ENCODE measurements around the gene SPATA20. TPM values are rescaled to one million over a fixed set of nuclear protein-coding genes. Genes with fewer than 3 reads are reported as not detected.

Gene SPATA20
- total RNA-seq, 2 experiments from 2014 or later = 10.2 to 10.3 TPM

- Histone ChIP-seq H3K4me1 (ENCODE audit: insufficient read depth, low read length) (peaks cover 28% of the 10 kb centered on the region), H3K36me3 (ENCODE audit: insufficient read depth, low read length) (no peaks in the 10 kb centered on the region), H3K27ac (ENCODE audit: low read depth in 1 of 2, low read length in 2 of 2) (no peak overlapping the region), H3K4me3 (ENCODE audit: low read length) (peak overlapping the region; percentile 65), H3K27me3 (ENCODE audit: control insufficient read depth in 1 of 2, insufficient read depth in 2 of 2, low read length in 2 of 2) (no peaks in the 10 kb centered on the region), H3K9me3 (ENCODE audit: control insufficient read depth in 1 of 2, insufficient read depth in 1 of 2, low read length in 2 of 2) (no peaks in the 10 kb centered on the region)
- CTCF ChIA-PET = interaction anchor here (0.6 to 2.4 kb wide), 4 partner anchors 21 to 311 kb away, joined by 3 to 10 read pairs (median 4); no protein-coding TSS in a partner anchor
- Mint-ChIP-seq H3K27me3 (peaks cover 6% of the 10 kb centered on the region), H3K4me1 (ENCODE audit: low read depth) (peaks cover 22% of the 10 kb centered on the region), H3K9me3 (no peaks in the 10 kb centered on the region), H3K36me3 (ENCODE audit: low read depth) (no peaks in the 10 kb centered on the region), H3K27ac (no peak overlapping the region), H3K4me3 (peak overlapping the region; percentile 78)
- POLR2A ChIA-PET = interaction anchor here (0.6 to 1.6 kb wide), 5 partner anchors 10 to 238 kb away, joined by 3 to 19 read pairs (median 3); partner anchors contain the start of genes CACNA1G, EPN3, LRRC59 and LUC7L3
- ATAC-seq (ENCODE audit: poor library complexity) = peak; percentile 84
- peak; percentile 61 to 91 (median 79) for DNase-seq
- TF ChIP-seq, protein P1, sequence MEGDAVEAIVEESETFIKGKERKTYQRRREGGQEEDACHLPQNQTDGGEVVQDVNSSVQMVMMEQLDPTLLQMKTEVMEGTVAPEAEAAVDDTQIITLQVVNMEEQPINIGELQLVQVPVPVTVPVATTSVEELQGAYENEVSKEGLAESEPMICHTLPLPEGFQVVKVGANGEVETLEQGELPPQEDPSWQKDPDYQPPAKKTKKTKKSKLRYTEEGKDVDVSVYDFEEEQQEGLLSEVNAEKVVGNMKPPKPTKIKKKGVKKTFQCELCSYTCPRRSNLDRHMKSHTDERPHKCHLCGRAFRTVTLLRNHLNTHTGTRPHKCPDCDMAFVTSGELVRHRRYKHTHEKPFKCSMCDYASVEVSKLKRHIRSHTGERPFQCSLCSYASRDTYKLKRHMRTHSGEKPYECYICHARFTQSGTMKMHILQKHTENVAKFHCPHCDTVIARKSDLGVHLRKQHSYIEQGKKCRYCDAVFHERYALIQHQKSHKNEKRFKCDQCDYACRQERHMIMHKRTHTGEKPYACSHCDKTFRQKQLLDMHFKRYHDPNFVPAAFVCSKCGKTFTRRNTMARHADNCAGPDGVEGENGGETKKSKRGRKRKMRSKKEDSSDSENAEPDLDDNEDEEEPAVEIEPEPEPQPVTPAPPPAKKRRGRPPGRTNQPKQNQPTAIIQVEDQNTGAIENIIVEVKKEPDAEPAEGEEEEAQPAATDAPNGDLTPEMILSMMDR (IDR thresholded peaks at IDR 0.05) = peak; percentile 21
- intact Hi-C loops (cut with DNase I, micrococcal nuclease) = loop anchor here in 1 of 2 experiments (10.0 kb wide), 1 partner anchor 57 kb away; no protein-coding TSS in a partner anchor
Observed at GRCh38 chr17:50541716-50542688, 5.0 kb upstream of the SPATA20 start.

DNA sequence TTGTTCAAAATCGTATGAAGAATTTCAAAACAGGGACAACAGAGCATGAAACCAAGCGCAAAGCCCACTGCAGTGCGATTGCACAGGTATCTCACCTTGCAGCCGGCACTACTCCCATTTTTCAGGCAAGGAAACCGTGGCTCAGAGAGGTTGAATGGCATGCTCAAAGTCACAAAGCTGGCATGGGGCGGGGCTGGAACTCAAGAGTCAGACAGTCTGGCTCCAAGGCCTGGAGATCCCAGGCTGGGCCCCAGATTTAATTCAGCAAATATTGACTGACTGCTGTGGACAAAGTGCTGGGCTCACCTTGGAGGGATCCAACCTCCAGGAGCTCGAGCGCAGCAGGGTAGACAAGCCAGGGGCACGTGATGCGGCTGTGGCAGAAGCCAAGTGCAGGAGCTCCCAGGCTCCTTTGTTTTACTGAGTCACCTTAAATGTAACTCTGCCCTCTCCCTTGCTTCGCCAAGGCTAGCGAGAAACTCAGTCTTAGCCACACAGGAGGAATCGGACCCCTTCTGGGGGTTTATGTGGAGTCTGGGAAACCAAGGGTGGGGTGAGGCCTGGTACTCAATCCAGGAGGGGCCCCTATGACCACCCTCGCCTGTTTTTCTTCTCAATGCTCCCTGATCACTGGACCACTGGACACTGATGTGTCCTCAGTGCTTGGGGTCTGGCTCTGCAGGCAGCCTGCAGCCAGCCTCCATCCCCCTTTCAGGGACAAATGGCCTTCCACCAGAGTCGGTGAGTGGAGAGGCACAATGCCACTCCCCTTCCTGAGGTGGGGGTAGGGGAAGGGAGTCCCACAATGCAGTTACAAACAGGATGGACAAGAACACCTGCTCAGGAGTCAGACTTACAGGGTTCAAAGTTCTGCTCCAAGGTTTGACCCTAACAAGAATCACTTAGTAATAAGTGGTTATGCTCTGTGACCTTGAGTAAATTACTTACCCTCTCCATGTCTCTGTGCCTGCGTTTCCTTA is 3.9 kb upstream of the SPATA20 start:
- no peaks in the 10 kb centered on the region for H3K27me3 ChIP-seq (ENCODE audit: control insufficient read depth in 1 of 2, insufficient read depth in 2 of 2, low read length in 2 of 2)
- ChIA-PET CTCF (interaction anchor here (1.3 to 2.4 kb wide), 2 partner anchors 20 to 64 kb away, joined by 5 to 10 read pairs; no protein-coding TSS in a partner anchor), POLR2A (interaction anchor here (1.2 to 1.6 kb wide), 2 partner anchors 18 to 146 kb away, joined by 4 to 19 read pairs; partner anchors contain the start of genes CACNA1G and LRRC59)
- H3K4me1 Mint-ChIP-seq (ENCODE audit: low read depth) = peaks cover 22% of the 10 kb centered on the region
- peak overlapping the region; percentile 78 for H3K4me3 Mint-ChIP-seq
- ATAC-seq (ENCODE audit: poor library complexity) (no peak), DNase-seq (no peak)
- H3K27ac ChIP-seq (ENCODE audit: low read depth in 1 of 2, low read length in 2 of 2) = no peak overlapping the region
- no peaks in the 10 kb centered on the region for H3K9me3 Mint-ChIP-seq
- H3K36me3 Mint-ChIP-seq (ENCODE audit: low read depth) = no peaks in the 10 kb centered on the region
- H3K4me3 ChIP-seq (ENCODE audit: low read length) = no peak overlapping the region
- peaks cover 36% of the 10 kb centered on the region for H3K4me1 ChIP-seq (ENCODE audit: insufficient read depth, low read length)
- H3K9me3 ChIP-seq (ENCODE audit: control insufficient read depth in 1 of 2, insufficient read depth in 1 of 2, low read length in 2 of 2) = no peaks in the 10 kb centered on the region
- H3K27me3 Mint-ChIP-seq = peaks cover 6% of the 10 kb centered on the region
- no peaks in the 10 kb centered on the region for H3K36me3 ChIP-seq (ENCODE audit: insufficient read depth, low read length)
- intact Hi-C loops (cut with DNase I, micrococcal nuclease) = loop anchor here in 1 of 2 experiments (10.0 kb wide), 1 partner anchor 58 kb away; no protein-coding TSS in a partner anchor
- TF ChIP-seq, protein P1 (IDR thresholded peaks at IDR 0.05) = no peak
- no peak overlapping the region for H3K27ac Mint-ChIP-seq

DNA sequence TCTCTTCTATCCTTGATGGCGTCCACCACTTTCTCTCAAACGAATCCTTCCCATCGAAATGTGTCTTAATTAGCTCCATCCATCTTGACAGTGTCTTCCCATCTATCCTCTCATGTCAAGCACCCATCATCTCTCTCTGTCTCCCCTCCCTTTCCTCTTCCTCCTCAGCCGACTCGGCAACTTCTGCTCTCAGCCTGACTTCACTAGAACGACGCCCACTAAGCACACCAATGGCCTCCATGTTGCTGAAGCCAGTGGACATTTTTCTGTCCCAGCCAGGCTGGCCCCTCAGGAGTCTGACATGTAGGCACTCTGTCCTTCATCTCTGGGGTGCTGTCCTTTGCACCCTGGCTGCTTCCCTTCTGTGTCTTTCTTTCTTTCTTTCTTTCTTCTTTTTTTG is 2.5 kb upstream of the SPATA20 start:
- POLR2A ChIA-PET = no interaction called here
- Mint-ChIP-seq H3K27ac (no peak overlapping the region), H3K27me3 (peaks cover 6% of the 10 kb centered on the region), H3K36me3 (ENCODE audit: low read depth) (no peaks in the 10 kb centered on the region), H3K4me1 (ENCODE audit: low read depth) (peaks cover 22% of the 10 kb centered on the region), H3K4me3 (peak overlapping the region; percentile 36), H3K9me3 (no peaks in the 10 kb centered on the region)
- intact Hi-C loops (cut with DNase I, micrococcal nuclease) = loop anchor here in 1 of 2 experiments (10.0 kb wide), 1 partner anchor 60 kb away; no protein-coding TSS in a partner anchor
- no peaks in the 10 kb centered on the region for H3K36me3 ChIP-seq (ENCODE audit: insufficient read depth, low read length)
- H3K27me3 ChIP-seq (ENCODE audit: control insufficient read depth in 1 of 2, insufficient read depth in 2 of 2, low read length in 2 of 2) = no peaks in the 10 kb centered on the region
- H3K4me3 ChIP-seq (ENCODE audit: low read length) = no peak overlapping the region
- H3K9me3 ChIP-seq (ENCODE audit: control insufficient read depth in 1 of 2, insufficient read depth in 1 of 2, low read length in 2 of 2) = no peaks in the 10 kb centered on the region
- TF ChIP-seq, protein P1 (IDR thresholded peaks at IDR 0.05) = no peak
- H3K4me1 ChIP-seq (ENCODE audit: insufficient read depth, low read length) = peaks cover 36% of the 10 kb centered on the region
- CTCF ChIA-PET = no interaction called here
- no peak for ATAC-seq (ENCODE audit: poor library complexity)
- H3K27ac ChIP-seq (ENCODE audit: low read depth in 1 of 2, low read length in 2 of 2) = no peak overlapping the region
- no peak for DNase-seq
